HL-60 (cell line): ENCODE data around the gene ZNF319.

Source experiments
- GABPA ChIP-seq: IDR thresholded peaks from 2 replicates; pipeline ENCODE4 v1.6.1; 2012; ENCODE audit warnings: low read depth
- POLR2AphosphoS5 ChIP-seq: IDR thresholded peaks from 2 replicates; pipeline ENCODE4 v1.6.1; 2012; ENCODE audit warnings: low read depth
- SPI1 ChIP-seq: IDR thresholded peaks from 2 replicates; pipeline ENCODE4 v1.6.1; 2012; ENCODE audit warnings: low read depth, mild to moderate bottlenecking, borderline replicate concordance
- TF ChIP-seq, protein P1 (sequence below): IDR thresholded peaks from one replicate; pipeline ENCODE4 v1.5.1; 2011; ENCODE audit warnings: low read length, control low read depth, inconsistent platforms; ENCODE audit not compliant: insufficient read depth
- TF ChIP-seq, protein P2 (sequence below): IDR thresholded peaks from 2 replicates; pipeline ENCODE4 v1.6.1; 2012; ENCODE audit warnings: low read depth; ENCODE audit not compliant: insufficient replicate concordance

DNA sequence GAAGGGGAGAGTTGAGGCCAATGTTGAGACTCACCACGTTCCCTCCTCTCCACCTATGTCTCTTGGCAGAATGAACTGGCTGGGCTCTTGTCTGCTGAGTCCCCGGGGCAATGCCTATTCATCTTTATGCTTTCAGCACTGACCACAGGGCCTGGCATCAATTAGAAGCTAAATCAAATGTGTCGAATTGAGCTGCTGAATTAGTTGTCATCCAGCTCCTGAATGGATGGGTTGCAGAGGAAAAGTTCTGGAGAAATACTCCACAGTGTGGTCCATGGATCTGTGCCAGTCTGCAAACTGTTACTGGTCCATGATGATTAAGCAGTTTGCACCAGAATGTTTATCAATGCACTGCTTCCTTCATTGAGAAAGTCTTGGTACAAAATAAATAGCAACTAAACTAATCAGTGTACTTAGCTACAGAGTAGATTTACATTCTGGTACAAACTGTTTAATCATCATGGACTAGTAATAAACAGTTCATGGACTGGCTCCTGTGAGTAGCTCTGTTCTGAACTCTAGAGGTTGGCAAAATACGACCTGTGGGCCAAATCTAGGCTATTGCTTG lies 34.2 kb downstream of the ZNF319 start:
- TF ChIP-seq, protein P1, sequence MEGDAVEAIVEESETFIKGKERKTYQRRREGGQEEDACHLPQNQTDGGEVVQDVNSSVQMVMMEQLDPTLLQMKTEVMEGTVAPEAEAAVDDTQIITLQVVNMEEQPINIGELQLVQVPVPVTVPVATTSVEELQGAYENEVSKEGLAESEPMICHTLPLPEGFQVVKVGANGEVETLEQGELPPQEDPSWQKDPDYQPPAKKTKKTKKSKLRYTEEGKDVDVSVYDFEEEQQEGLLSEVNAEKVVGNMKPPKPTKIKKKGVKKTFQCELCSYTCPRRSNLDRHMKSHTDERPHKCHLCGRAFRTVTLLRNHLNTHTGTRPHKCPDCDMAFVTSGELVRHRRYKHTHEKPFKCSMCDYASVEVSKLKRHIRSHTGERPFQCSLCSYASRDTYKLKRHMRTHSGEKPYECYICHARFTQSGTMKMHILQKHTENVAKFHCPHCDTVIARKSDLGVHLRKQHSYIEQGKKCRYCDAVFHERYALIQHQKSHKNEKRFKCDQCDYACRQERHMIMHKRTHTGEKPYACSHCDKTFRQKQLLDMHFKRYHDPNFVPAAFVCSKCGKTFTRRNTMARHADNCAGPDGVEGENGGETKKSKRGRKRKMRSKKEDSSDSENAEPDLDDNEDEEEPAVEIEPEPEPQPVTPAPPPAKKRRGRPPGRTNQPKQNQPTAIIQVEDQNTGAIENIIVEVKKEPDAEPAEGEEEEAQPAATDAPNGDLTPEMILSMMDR: no peak
- TF ChIP-seq SPI1 (no peak), POLR2AphosphoS5 (no peak), GABPA (no peak)
- TF ChIP-seq, protein P2, sequence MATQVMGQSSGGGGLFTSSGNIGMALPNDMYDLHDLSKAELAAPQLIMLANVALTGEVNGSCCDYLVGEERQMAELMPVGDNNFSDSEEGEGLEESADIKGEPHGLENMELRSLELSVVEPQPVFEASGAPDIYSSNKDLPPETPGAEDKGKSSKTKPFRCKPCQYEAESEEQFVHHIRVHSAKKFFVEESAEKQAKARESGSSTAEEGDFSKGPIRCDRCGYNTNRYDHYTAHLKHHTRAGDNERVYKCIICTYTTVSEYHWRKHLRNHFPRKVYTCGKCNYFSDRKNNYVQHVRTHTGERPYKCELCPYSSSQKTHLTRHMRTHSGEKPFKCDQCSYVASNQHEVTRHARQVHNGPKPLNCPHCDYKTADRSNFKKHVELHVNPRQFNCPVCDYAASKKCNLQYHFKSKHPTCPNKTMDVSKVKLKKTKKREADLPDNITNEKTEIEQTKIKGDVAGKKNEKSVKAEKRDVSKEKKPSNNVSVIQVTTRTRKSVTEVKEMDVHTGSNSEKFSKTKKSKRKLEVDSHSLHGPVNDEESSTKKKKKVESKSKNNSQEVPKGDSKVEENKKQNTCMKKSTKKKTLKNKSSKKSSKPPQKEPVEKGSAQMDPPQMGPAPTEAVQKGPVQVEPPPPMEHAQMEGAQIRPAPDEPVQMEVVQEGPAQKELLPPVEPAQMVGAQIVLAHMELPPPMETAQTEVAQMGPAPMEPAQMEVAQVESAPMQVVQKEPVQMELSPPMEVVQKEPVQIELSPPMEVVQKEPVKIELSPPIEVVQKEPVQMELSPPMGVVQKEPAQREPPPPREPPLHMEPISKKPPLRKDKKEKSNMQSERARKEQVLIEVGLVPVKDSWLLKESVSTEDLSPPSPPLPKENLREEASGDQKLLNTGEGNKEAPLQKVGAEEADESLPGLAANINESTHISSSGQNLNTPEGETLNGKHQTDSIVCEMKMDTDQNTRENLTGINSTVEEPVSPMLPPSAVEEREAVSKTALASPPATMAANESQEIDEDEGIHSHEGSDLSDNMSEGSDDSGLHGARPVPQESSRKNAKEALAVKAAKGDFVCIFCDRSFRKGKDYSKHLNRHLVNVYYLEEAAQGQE: no peak
